CD4-positive, alpha-beta T cell (primary cell): Measurements from ENCODE around the gene PHF2. TPM values are rescaled to one million over a fixed set of nuclear protein-coding genes. Genes with fewer than 3 reads are reported as not detected.

Experiments used
- ATAC-seq: fragments of 200-7000 bp; cut with Tn5 transposase; one replicate; pipeline ENCODE4 v1.10.0; 2022; ENCODE audit warnings: mild to moderate bottlenecking; ENCODE audit not compliant: poor library complexity
- CTCF ChIA-PET: fragments of 350-600 bp; sonication (Branson Sonifier 250); formaldehyde crosslinking; loops from one replicate; lab custom pipeline; 2021; ENCODE audit warnings: antibody characterized with exemption, inconsistent platforms; lab: Charles Lee
- POLR2A ChIA-PET: fragments of 350-600 bp; sonication (Branson Sonifier 250); formaldehyde crosslinking; loops from one replicate; lab custom pipeline; 2021; ENCODE audit warnings: antibody characterized with exemption, inconsistent platforms; lab: Charles Lee
- DNase-seq, 14 experiments: peaks; one replicate each; pipeline ENCODE4 v3.0.0-alpha.2; 2013 to 2020; ENCODE audit warnings: mixed read lengths in 2 of 14
- H3K27ac ChIP-seq, 2 donors: one replicate each; pipeline versions ENCODE4 v1.5.1 to v1.7.0; 2013; ENCODE audit warnings: low read length in 2 of 2, low read depth in 1 of 2, mild to moderate bottlenecking in 1 of 2
- H3K27me3 ChIP-seq, 2 experiments: 1 replicate in 1 of 2; 2 replicates in 1 of 2; pipeline versions ENCODE4 v1.6.1 to v1.7.0; 2013; ENCODE audit warnings: low read length in 2 of 2, control low read depth in 1 of 2, mild to moderate bottlenecking in 1 of 2, moderate library complexity in 1 of 2; ENCODE audit not compliant: insufficient read depth in 2 of 2, control insufficient read depth in 1 of 2
- H3K36me3 ChIP-seq: one replicate; pipeline ENCODE4 v1.6.1; 2013; ENCODE audit warnings: low read length, control low read depth; ENCODE audit not compliant: insufficient read depth
- H3K4me1 ChIP-seq: one replicate; pipeline ENCODE4 v1.6.1; 2013; ENCODE audit warnings: low read length, control low read depth; ENCODE audit not compliant: insufficient read depth
- H3K4me3 ChIP-seq: one replicate; pipeline ENCODE4 v1.5.1; 2013; ENCODE audit warnings: mild to moderate bottlenecking, low read length, moderate library complexity
- H3K9me3 ChIP-seq, 2 experiments: 1 replicate in 1 of 2; 2 replicates in 1 of 2; pipeline versions ENCODE4 v1.6.1 to v1.7.0; 2013; ENCODE audit warnings: low read length in 2 of 2, mild to moderate bottlenecking in 2 of 2, control low read depth in 1 of 2, moderate library complexity in 1 of 2; ENCODE audit not compliant: control insufficient read depth in 1 of 2, insufficient read depth in 1 of 2
- H3K27ac Mint-ChIP-seq: one replicate; pipeline ENCODE4 v1.8.0; 2020; ENCODE audit warnings: mixed read lengths
- H3K27me3 Mint-ChIP-seq: one replicate; pipeline ENCODE4 v1.8.0; 2021; ENCODE audit warnings: mixed read lengths
- H3K36me3 Mint-ChIP-seq: one replicate; pipeline ENCODE4 v1.8.0; 2021; ENCODE audit warnings: low read depth, mixed read lengths
- H3K4me1 Mint-ChIP-seq: one replicate; pipeline ENCODE4 v1.8.0; 2021; ENCODE audit warnings: low read depth, mixed read lengths
- H3K4me3 Mint-ChIP-seq: one replicate; pipeline ENCODE4 v1.8.0; 2020; ENCODE audit warnings: mild to moderate bottlenecking, mixed read lengths
- H3K9me3 Mint-ChIP-seq: one replicate; pipeline ENCODE4 v1.8.0; 2020; ENCODE audit warnings: mixed read lengths
- intact Hi-C, 2 experiments: fragments of 100-400 bp; cut with DNase I in 1 of 2; cut with micrococcal nuclease in 1 of 2; formaldehyde crosslinking; loops; one replicate each; pipeline versions ENCODE4 v1.15.1 to v1.9.0; 2023 to 2025; cut with DNase I, micrococcal nuclease
- total RNA-seq, 174 experiments: library from RNA in 2 of 174; stranded (reverse) in 2 of 174; gene quantifications; one replicate each; pipeline ENCODE4 v1.2.3 and lab custom pipeline; 2021 to 2026
- TF ChIP-seq, protein P1 (sequence below): fragments of 200-600 bp; IDR thresholded peaks from one replicate; pipeline ENCODE4 v1.8.0; 2022; ENCODE audit warnings: antibody characterized with exemption, mild to moderate bottlenecking

The PHF2 gene
- total RNA-seq, 2 experiments from 2014 or later = 27.3 to 28.8 TPM

DNA sequence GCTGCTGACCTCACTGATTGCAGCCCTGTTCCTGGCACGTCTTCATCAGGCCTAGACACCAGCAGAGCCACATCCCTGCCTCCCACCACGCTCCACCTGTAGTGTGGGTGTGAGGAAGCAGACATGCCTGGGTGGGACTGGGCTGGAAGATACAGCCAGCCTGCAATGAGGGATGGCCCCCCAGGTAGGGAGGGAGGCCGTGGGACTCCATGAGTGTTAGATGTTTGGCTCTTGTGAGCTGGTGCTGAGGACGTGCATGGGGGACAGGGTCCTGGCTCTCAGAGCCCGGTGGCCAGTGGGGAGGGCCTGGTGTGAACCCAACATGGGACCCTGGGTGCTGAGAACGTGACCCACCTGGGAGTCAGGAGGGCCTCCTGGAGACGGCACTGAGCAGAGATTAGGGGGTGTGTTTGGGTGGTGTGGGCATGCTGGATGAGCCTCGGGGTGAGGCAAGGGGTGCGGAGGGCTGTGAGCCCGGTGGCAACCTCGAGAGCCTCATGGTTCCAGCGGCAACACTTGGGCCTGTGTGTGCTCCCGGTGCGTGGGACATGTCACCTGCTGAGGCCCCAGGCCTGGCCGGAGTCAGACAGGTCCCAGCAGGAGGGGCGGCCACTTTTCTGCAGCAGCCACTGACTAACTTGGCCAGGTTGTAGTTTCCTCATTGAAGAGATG is 87.6 kb downstream of the PHF2 start:
- Mint-ChIP-seq H3K27ac (no peak overlapping the region), H3K4me1 (no peaks in the 10 kb centered on the region)

DNA sequence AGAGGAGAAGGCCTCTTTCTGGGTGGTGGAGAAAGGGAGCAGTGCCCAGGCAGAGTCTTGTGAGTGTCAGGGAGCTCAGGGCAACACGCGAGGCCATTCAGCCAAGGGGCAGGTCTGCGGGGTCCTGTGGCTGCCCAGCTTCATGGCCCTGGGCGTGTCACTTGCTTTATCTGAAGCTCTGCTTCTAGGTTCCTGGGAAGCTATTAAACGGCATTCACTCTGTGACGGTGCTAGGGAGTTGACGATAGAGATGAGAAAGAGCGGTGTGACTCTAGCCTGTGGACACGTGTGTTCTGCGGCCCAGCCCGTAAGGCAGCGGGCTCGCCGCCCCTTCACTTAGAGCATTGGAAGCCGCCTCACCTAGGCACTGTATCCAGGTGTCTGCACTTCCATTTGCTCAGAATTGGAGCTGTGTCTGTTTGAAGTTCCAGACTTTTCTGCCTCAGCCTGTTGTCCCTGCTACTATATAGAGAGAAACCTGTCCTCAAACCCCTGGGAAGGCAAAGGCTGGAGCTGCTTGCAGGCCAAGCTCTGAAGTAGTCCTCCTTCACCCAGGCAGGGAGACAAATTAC is 88.3 kb downstream of the PHF2 start:
- no peaks in the 10 kb centered on the region for H3K4me1 Mint-ChIP-seq
- no peaks in the 10 kb centered on the region for H3K27me3 ChIP-seq
- H3K36me3 Mint-ChIP-seq = peaks cover 11% of the 10 kb centered on the region
- intact Hi-C loops = no loop called here
- ATAC-seq = no peak
- H3K4me3 ChIP-seq = no peak overlapping the region
- POLR2A ChIA-PET = no interaction called here
- CTCF ChIA-PET = no interaction called here
- H3K36me3 ChIP-seq = peaks cover 47% of the 10 kb centered on the region
- no peak overlapping the region for H3K27ac Mint-ChIP-seq
- TF ChIP-seq, protein P1, sequence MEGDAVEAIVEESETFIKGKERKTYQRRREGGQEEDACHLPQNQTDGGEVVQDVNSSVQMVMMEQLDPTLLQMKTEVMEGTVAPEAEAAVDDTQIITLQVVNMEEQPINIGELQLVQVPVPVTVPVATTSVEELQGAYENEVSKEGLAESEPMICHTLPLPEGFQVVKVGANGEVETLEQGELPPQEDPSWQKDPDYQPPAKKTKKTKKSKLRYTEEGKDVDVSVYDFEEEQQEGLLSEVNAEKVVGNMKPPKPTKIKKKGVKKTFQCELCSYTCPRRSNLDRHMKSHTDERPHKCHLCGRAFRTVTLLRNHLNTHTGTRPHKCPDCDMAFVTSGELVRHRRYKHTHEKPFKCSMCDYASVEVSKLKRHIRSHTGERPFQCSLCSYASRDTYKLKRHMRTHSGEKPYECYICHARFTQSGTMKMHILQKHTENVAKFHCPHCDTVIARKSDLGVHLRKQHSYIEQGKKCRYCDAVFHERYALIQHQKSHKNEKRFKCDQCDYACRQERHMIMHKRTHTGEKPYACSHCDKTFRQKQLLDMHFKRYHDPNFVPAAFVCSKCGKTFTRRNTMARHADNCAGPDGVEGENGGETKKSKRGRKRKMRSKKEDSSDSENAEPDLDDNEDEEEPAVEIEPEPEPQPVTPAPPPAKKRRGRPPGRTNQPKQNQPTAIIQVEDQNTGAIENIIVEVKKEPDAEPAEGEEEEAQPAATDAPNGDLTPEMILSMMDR = no peak
- no peaks in the 10 kb centered on the region for H3K9me3 ChIP-seq
- no peaks in the 10 kb centered on the region for H3K9me3 Mint-ChIP-seq
- no peaks in the 10 kb centered on the region for H3K27me3 Mint-ChIP-seq
- DNase-seq = no peak
- no peak overlapping the region for H3K4me3 Mint-ChIP-seq
- H3K4me1 ChIP-seq = no peaks in the 10 kb centered on the region
- no peak overlapping the region for H3K27ac ChIP-seq

More for the DNA sequence above, 87.6 kb downstream of the PHF2 start:
- Histone ChIP-seq H3K36me3 (peaks cover 53% of the 10 kb centered on the region), H3K27ac (no peak overlapping the region), H3K4me1 (no peaks in the 10 kb centered on the region), H3K9me3 (no peaks in the 10 kb centered on the region), H3K27me3 (no peaks in the 10 kb centered on the region), H3K4me3 (no peak overlapping the region)
- TF ChIP-seq, protein P1 = no peak
- no peaks in the 10 kb centered on the region for H3K9me3 Mint-ChIP-seq
- intact Hi-C loops = no loop called here
- POLR2A ChIA-PET = no interaction called here
- ATAC-seq (no peak), DNase-seq (peak in 2 of 14 experiments; percentile 1 to 21)
- CTCF ChIA-PET = no interaction called here
- no peak overlapping the region for H3K4me3 Mint-ChIP-seq
- no peaks in the 10 kb centered on the region for H3K27me3 Mint-ChIP-seq
- peaks cover 11% of the 10 kb centered on the region for H3K36me3 Mint-ChIP-seq

DNA sequence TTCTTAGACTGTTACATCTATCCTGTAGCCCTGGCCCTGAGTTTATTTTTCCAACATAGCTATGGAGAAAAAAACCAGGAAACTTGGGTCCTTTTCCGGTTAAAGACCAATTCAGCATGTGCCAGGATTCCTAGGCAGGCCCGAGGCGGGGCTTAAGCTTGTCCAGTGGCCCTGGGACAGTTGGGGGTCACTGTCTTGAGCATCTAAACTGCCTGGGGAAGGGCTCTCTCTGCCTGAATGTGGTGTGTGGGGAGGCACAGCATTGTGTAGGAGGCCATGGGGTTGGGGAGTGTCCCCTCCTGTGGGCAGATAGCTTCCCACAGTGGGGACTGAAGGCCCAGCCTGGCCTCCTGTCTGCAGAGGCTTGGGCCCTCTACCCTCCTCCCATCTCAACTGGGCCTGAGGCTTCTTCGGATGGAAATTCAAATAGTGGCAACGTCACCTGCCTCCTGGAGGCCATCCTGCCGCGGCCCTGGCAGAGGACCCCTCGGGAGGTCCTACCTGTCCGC is 88.8 kb downstream of the PHF2 start:
- no peak for ATAC-seq

More for the DNA sequence above, 88.8 kb downstream of the PHF2 start:
- POLR2A ChIA-PET = no interaction called here
- DNase-seq = peak in 2 of 14 experiments; percentile 1 to 6
- Mint-ChIP-seq H3K36me3 (peaks cover 11% of the 10 kb centered on the region), H3K4me1 (no peaks in the 10 kb centered on the region), H3K9me3 (no peaks in the 10 kb centered on the region), H3K4me3 (no peak overlapping the region), H3K27ac (no peak overlapping the region), H3K27me3 (no peaks in the 10 kb centered on the region)
- no peaks in the 10 kb centered on the region for H3K27me3 ChIP-seq
- no peaks in the 10 kb centered on the region for H3K4me1 ChIP-seq
- H3K4me3 ChIP-seq = no peak overlapping the region
- CTCF ChIA-PET = no interaction called here
- intact Hi-C loops = no loop called here
- H3K27ac ChIP-seq = no peak overlapping the region
- TF ChIP-seq, protein P1 = no peak
- H3K9me3 ChIP-seq = peaks cover 0 to 2% of the 10 kb centered on the region in 2 experiments
- H3K36me3 ChIP-seq = peaks cover 42% of the 10 kb centered on the region
